ENCODE data around the gene NRAS.

DNA sequence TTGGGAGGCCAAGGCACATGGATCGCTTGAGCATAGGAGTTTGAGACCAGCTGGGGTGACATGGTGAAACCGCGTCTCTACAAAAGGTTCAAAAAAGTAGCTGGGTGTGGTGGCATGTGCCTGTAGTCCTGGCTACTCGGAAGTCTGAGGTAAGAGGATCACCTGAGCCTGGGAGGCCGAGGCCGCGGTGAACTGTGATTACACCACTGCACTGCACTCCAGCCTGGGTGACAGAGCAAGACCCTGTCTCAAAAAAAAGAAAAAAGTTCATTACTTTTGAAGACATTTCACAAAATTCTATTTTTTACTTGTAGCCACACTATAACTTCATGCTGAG lies 44.7 kb downstream of the NRAS start:
- TF ChIP-seq, protein P1, sequence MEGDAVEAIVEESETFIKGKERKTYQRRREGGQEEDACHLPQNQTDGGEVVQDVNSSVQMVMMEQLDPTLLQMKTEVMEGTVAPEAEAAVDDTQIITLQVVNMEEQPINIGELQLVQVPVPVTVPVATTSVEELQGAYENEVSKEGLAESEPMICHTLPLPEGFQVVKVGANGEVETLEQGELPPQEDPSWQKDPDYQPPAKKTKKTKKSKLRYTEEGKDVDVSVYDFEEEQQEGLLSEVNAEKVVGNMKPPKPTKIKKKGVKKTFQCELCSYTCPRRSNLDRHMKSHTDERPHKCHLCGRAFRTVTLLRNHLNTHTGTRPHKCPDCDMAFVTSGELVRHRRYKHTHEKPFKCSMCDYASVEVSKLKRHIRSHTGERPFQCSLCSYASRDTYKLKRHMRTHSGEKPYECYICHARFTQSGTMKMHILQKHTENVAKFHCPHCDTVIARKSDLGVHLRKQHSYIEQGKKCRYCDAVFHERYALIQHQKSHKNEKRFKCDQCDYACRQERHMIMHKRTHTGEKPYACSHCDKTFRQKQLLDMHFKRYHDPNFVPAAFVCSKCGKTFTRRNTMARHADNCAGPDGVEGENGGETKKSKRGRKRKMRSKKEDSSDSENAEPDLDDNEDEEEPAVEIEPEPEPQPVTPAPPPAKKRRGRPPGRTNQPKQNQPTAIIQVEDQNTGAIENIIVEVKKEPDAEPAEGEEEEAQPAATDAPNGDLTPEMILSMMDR (conservative IDR thresholded peaks at IDR 0.05 in 1 of 2, IDR thresholded peaks at IDR 0.05 in 1 of 2; ENCODE audit: low read depth in 1 of 2, low read length in 2 of 2) = no peak
- no peak for TF ChIP-seq EZH2 (IDR thresholded peaks at IDR 0.05; ENCODE audit: low read length, missing control alignments)
